Measurements from ENCODE around the gene TAX1BP3. TPM values are rescaled to one million over a fixed set of nuclear protein-coding genes. Genes with fewer than 3 reads are reported as not detected.

The TAX1BP3 gene
- total and polyA plus RNA-seq, 2 of the 4 experiments (the other 2 are of a cell fraction) = 146 to 176 TPM

- TF ChIP-seq RAD21 (IDR thresholded peaks at IDR 0.05; ENCODE audit: low read length) (no peak), MAFK (IDR thresholded peaks at IDR 0.05; ENCODE audit: low read depth, low read length) (no peak), MXI1 (IDR thresholded peaks at IDR 0.05; ENCODE audit: borderline replicate concordance, low read depth, low read length) (no peak)
- Histone ChIP-seq H2BK120ac (ENCODE audit: low read depth, low read length) (no peak overlapping the region), H3K23ac (ENCODE audit: low read depth, low read length) (no peak overlapping the region), H3K4ac (ENCODE audit: low read depth, low read length) (no peak overlapping the region), H3K27ac (ENCODE audit: insufficient read depth, low read length) (no peak overlapping the region), H4K8ac (ENCODE audit: low read depth in 2 of 2, low read length in 2 of 2) (no peak overlapping the region), H2AK9ac (replicated peaks; ENCODE audit: low read depth, low read length, poor library complexity) (no peak overlapping the region), H3K4me1 (ENCODE audit: control insufficient read depth, insufficient read depth, low read length) (no peaks in the 10 kb centered on the region), H3K79me1 (ENCODE audit: low read depth in 1 of 2, low read length in 2 of 2) (no peaks in the 10 kb centered on the region), H2BK20ac (ENCODE audit: low read depth, low read length) (no peak overlapping the region), H3K27me3 (ENCODE audit: control insufficient read depth, insufficient read depth, low read length) (peaks cover 6% of the 10 kb centered on the region; the same call in 1 of the 2 replicates), H3K4me2 (ENCODE audit: low read depth, low read length) (no peak overlapping the region), H2AK5ac (ENCODE audit: low read depth, low read length) (no peak overlapping the region), H3K36me3 (ENCODE audit: control insufficient read depth, insufficient read depth, low read length) (no peaks in the 10 kb centered on the region), H3K18ac (ENCODE audit: low read depth, low read length) (no peak overlapping the region), H2BK15ac (ENCODE audit: low read depth, low read length) (no peak overlapping the region), H3K9me1 (ENCODE audit: insufficient read depth, low read length) (no peaks in the 10 kb centered on the region), H3K9me3 (ENCODE audit: control insufficient read depth, insufficient read depth, low read length) (no peaks in the 10 kb centered on the region), H3K56ac (ENCODE audit: extremely low read depth, insufficient read depth, low read length) (no peak overlapping the region), H2BK5ac (ENCODE audit: low read depth, low read length, poor library complexity, severe bottlenecking) (no peak overlapping the region), H3K14ac (replicated peaks; ENCODE audit: low read depth, low read length) (no peak overlapping the region), H2AFZ (replicated peaks; ENCODE audit: low read length, poor library complexity) (no peak overlapping the region), H4K91ac (ENCODE audit: insufficient read depth, low read depth, low read length) (no peak overlapping the region), H3K4me3 (ENCODE audit: insufficient read depth, low read depth, low read length) (no peak overlapping the region), H4K20me1 (ENCODE audit: insufficient read depth, low read length) (no peaks in the 10 kb centered on the region), H3K9ac (ENCODE audit: low read depth, low read length) (no peak overlapping the region), H4K5ac (ENCODE audit: low read depth, low read length) (no peak overlapping the region)
- dilution Hi-C loops (cut with HindIII; ENCODE audit: low sequenced_read_pairs, unreplicated experiment) = no loop called here
- ATAC-seq (ENCODE audit: low read depth) (no peak), DNase-seq (no peak)
- ChIA-PET POLR2A (ENCODE audit: unreplicated experiment) (no interaction called here), CTCF (no interaction called here)
- no TSS peak for BruUV-seq (replicated peaks)
- WGBS, 2 experiments (ENCODE audit: extremely low coverage in 2 of 2, insufficient read length in 1 of 2) = 58% methylated on average over 15 of the region's 20 CpGs; no CpG with 5 or more reads in 1 of the 2 experiments
- in situ Hi-C loops (cut with MboI; ENCODE audit: low sequenced_read_pairs) = no loop called here
- intact Hi-C loops (cut with micrococcal nuclease) = loop anchor here (5.0 kb wide), 1 partner anchor 43 kb away; the partner anchor contains the start of gene HASPIN
These were observed 11.3 kb upstream of the TAX1BP3 start for GRCh38 chr17:3679531-3680126.

All from IMR-90 (cell line).